ENCODE results near the gene TMEM163. TPM values are rescaled to one million over a fixed set of nuclear protein-coding genes. Genes with fewer than 3 reads are reported as not detected.

TMEM163 gene
- total RNA-seq, 4 donors from 2014 or later: not detected

- no peaks in the 10 kb centered on the region for H3K36me3 ChIP-seq
- no peak overlapping the region for H3K27ac ChIP-seq
These were observed 302.8 kb downstream of the TMEM163 start for GRCh38 chr2:134416018-134416417.

GRCh38 chr2:134413912-134414311 is 304.9 kb downstream of the TMEM163 start:
- Histone ChIP-seq H3K9me3 (no peaks in the 10 kb centered on the region), H3K27me3 (no peaks in the 10 kb centered on the region), H3K4me3 (no peak overlapping the region), H3K4me1 (peaks cover 0 to 55% (median 17%) of the 10 kb centered on the region in 4 donors), H3K27ac (peak overlapping the region in 1 of 4 donors; percentile 82), H3K36me3 (no peaks in the 10 kb centered on the region)
- 67 to 72% methylated on average over 2 of the region's 2 CpGs for WGBS, 2 donors
- TF ChIP-seq CTCF (IDR thresholded peaks at IDR 0.05) (no peak), EP300 (IDR thresholded peaks at IDR 0.05) (no peak), POLR2A (IDR thresholded peaks at IDR 0.05) (no peak)
- DNase-seq (ENCODE audit: low spot score in 2 of 2): no peak

More at GRCh38 chr2:134416018-134416417, 302.8 kb downstream of the TMEM163 start:
- no peak overlapping the region for H3K4me3 ChIP-seq
- H3K9me3 ChIP-seq: no peaks in the 10 kb centered on the region
- TF ChIP-seq CTCF (IDR thresholded peaks at IDR 0.05) (no peak), POLR2A (IDR thresholded peaks at IDR 0.05) (no peak)
- no peak for DNase-seq (ENCODE audit: low spot score in 2 of 2)
- 90 to 91% methylated on average over 2 of the region's 2 CpGs for WGBS, 2 donors
- H3K4me1 ChIP-seq: peaks cover 0 to 47% (median 9%) of the 10 kb centered on the region in 4 donors
- H3K27me3 ChIP-seq: no peaks in the 10 kb centered on the region

- 39 to 48% methylated on average over 1 of the region's 1 CpG for WGBS, 2 donors
- no peak for DNase-seq (ENCODE audit: low spot score in 2 of 2)
- H3K4me1 ChIP-seq: peaks cover 0 to 60% (median 17%) of the 10 kb centered on the region in 4 donors
- H3K4me3 ChIP-seq: no peak overlapping the region
- no peaks in the 10 kb centered on the region for H3K36me3 ChIP-seq
- peak overlapping the region in 2 of 4 donors; percentile 51 to 82 for H3K27ac ChIP-seq
- no peaks in the 10 kb centered on the region for H3K9me3 ChIP-seq
- TF ChIP-seq POLR2A (IDR thresholded peaks at IDR 0.05) (no peak), CTCF (IDR thresholded peaks at IDR 0.05) (no peak), EP300 (IDR thresholded peaks at IDR 0.05) (no peak)
- no peaks in the 10 kb centered on the region for H3K27me3 ChIP-seq
These were observed 305.4 kb downstream of the TMEM163 start for GRCh38 chr2:134413430-134413829.

GRCh38 chr2:134412639-134412999 is 306.2 kb downstream of the TMEM163 start:
- H3K4me3 ChIP-seq: no peak overlapping the region
- H3K36me3 ChIP-seq: no peaks in the 10 kb centered on the region
- no peaks in the 10 kb centered on the region for H3K27me3 ChIP-seq
- H3K27ac ChIP-seq: peak overlapping the region in 2 of 4 donors; percentile 51 to 82
- DNase-seq (ENCODE audit: low spot score in 2 of 2): no peak
- 59 to 76% methylated on average over 8 of the region's 8 CpGs for WGBS, 2 donors
- H3K9me3 ChIP-seq: no peaks in the 10 kb centered on the region
- TF ChIP-seq CTCF (IDR thresholded peaks at IDR 0.05) (no peak), POLR2A (IDR thresholded peaks at IDR 0.05) (no peak), EP300 (IDR thresholded peaks at IDR 0.05) (no peak)
- peaks cover 0 to 58% (median 17%) of the 10 kb centered on the region in 4 donors for H3K4me1 ChIP-seq

GRCh38 chr2:134411828-134412638 is 306.8 kb downstream of the TMEM163 start:
- WGBS, 2 donors: 22 to 29% methylated on average over 7 to 8 of the region's 8 CpGs
- Histone ChIP-seq H3K27ac (peak overlapping the region; percentile 5 to 82 (median 56)), H3K36me3 (no peaks in the 10 kb centered on the region), H3K4me1 (peaks cover 0 to 53% (median 17%) of the 10 kb centered on the region in 4 donors), H3K27me3 (no peaks in the 10 kb centered on the region), H3K9me3 (no peaks in the 10 kb centered on the region), H3K4me3 (no peak overlapping the region)
- peak; percentile 38 to 73 for DNase-seq (ENCODE audit: low spot score in 2 of 2)
- TF ChIP-seq POLR2A (IDR thresholded peaks at IDR 0.05): no peak
- peak in 1 of 2 donors; percentile 64 for TF ChIP-seq EP300 (IDR thresholded peaks at IDR 0.05)
- TF ChIP-seq CTCF (IDR thresholded peaks at IDR 0.05): peak; percentile 68 to 83 (median 75)
